EL (cell line): ENCODE data around the gene CHD6.

Experiments
- DNase-seq: peaks from one replicate; pipeline ENCODE4 v3.0.0-alpha.2; 2016

CHD6 gene

GRCh38 chr20:41617902-41618806 is at the start of gene CHD6:
Gene CHD6, minus strand, starts transcription at chr20:41618377. Its CDS starts 67,040 bp downstream, at chr20:41551337.
- peak; percentile 100 for DNase-seq

GRCh38 chr20:41664584-41664983 is 46.4 kb upstream of the CHD6 start:
- DNase-seq = no peak

GRCh38 chr20:41657655-41658054 is 39.5 kb upstream of the CHD6 start:
- DNase-seq = no peak

- no peak for DNase-seq
Measured at GRCh38 chr20:41655962-41656618, 37.9 kb upstream of the CHD6 start.

GRCh38 chr20:41654884-41655283 is 36.7 kb upstream of the CHD6 start:
- DNase-seq = peak; percentile 13

GRCh38 chr20:41654292-41654691 is 36.1 kb upstream of the CHD6 start:
- DNase-seq = no peak

GRCh38 chr20:41650231-41650948 is 32.2 kb upstream of the CHD6 start:
- DNase-seq = no peak

GRCh38 chr20:41649489-41649888 is 31.3 kb upstream of the CHD6 start:
- DNase-seq = no peak

GRCh38 chr20:41645372-41645771 is 27.2 kb upstream of the CHD6 start:
- no peak for DNase-seq

- DNase-seq = peak; percentile 52
Measured at GRCh38 chr20:41643504-41643938, 25.3 kb upstream of the CHD6 start.

GRCh38 chr20:41639630-41640029 is 21.5 kb upstream of the CHD6 start:
- no peak for DNase-seq

- DNase-seq = no peak
Measured at GRCh38 chr20:41638456-41638855, 20.3 kb upstream of the CHD6 start.

- DNase-seq = no peak
Measured at GRCh38 chr20:41635158-41635557, 17.0 kb upstream of the CHD6 start.

- peak; percentile 60 for DNase-seq
Measured at GRCh38 chr20:41632896-41633295, 14.7 kb upstream of the CHD6 start.

GRCh38 chr20:41631826-41632225 is 13.6 kb upstream of the CHD6 start:
- peak; percentile 73 for DNase-seq

GRCh38 chr20:41630846-41631245 is 12.7 kb upstream of the CHD6 start:
- no peak for DNase-seq

GRCh38 chr20:41627611-41628244 is 9.6 kb upstream of the CHD6 start:
- no peak for DNase-seq

GRCh38 chr20:41627001-41627495 is 8.9 kb upstream of the CHD6 start:
- no peak for DNase-seq

- no peak for DNase-seq
Measured at GRCh38 chr20:41623625-41624375, 5.6 kb upstream of the CHD6 start.

- DNase-seq = no peak
Measured at GRCh38 chr20:41622584-41622983, 4.4 kb upstream of the CHD6 start.

- no peak for DNase-seq
Measured at GRCh38 chr20:41621971-41622370, 3.8 kb upstream of the CHD6 start.

- no peak for DNase-seq
Measured at GRCh38 chr20:41621421-41621820, 3.2 kb upstream of the CHD6 start.
